Suprapubic skin (tissue), 3 donors: ENCODE results near the gene FAM163B.

Experiments
- POLR2AphosphoS5 ChIP-seq, 3 donors: sonication (generic); formaldehyde crosslinking; IDR thresholded peaks; one replicate each; pipeline ENCODE4 v1.6.1; 2017; ENCODE audit warnings: antibody characterized with exemption in 3 of 3
- TF ChIP-seq, protein P1 (sequence below), 2 donors: fragments of 200-600 bp in 1 of 2; fragments of 450-650 bp in 1 of 2; sonication (generic) in 1 of 2; IDR thresholded peaks; one replicate each; pipeline ENCODE4 v1.5.1; 2016 to 2019; ENCODE audit warnings: antibody characterized with exemption in 2 of 2, mild to moderate bottlenecking in 1 of 2, moderate library complexity in 1 of 2

- no peak for TF ChIP-seq POLR2AphosphoS5 (IDR thresholded peaks at IDR 0.05)
- TF ChIP-seq, protein P1, sequence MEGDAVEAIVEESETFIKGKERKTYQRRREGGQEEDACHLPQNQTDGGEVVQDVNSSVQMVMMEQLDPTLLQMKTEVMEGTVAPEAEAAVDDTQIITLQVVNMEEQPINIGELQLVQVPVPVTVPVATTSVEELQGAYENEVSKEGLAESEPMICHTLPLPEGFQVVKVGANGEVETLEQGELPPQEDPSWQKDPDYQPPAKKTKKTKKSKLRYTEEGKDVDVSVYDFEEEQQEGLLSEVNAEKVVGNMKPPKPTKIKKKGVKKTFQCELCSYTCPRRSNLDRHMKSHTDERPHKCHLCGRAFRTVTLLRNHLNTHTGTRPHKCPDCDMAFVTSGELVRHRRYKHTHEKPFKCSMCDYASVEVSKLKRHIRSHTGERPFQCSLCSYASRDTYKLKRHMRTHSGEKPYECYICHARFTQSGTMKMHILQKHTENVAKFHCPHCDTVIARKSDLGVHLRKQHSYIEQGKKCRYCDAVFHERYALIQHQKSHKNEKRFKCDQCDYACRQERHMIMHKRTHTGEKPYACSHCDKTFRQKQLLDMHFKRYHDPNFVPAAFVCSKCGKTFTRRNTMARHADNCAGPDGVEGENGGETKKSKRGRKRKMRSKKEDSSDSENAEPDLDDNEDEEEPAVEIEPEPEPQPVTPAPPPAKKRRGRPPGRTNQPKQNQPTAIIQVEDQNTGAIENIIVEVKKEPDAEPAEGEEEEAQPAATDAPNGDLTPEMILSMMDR (IDR thresholded peaks at IDR 0.05), result no peak
Measured at GRCh38 chr9:133591985-133592384, 17.2 kb downstream of the FAM163B start.
